Sigmoid colon (tissue), 7 donors: ENCODE data around the gene ASPRV1. TPM values are rescaled to one million over a fixed set of nuclear protein-coding genes. Genes with fewer than 3 reads are reported as not detected.
"Not testable (repeated sequence)": the region's sequence is repeated elsewhere in the genome, so short reads cannot be mapped to it uniquely, and the experiment has no call there.

Experiments
- DNase-seq: peaks from one replicate; pipeline ENCODE4 v3.0.0-alpha.2; 2019
- H3K27ac ChIP-seq, 4 donors: fragments of 200-600 bp; sonication (generic); one replicate each; pipeline ENCODE4 v1.5.1; 2016 to 2019; ENCODE audit warnings: mild to moderate bottlenecking in 1 of 4
- H3K27me3 ChIP-seq, 3 donors: fragments of 200-600 bp; sonication (generic); one replicate each; pipeline ENCODE4 v1.5.1; 2019; ENCODE audit warnings: mild to moderate bottlenecking in 1 of 3
- H3K36me3 ChIP-seq, 4 donors: fragments of 200-600 bp; sonication (generic); one replicate each; pipeline ENCODE4 v1.5.1; 2016 to 2019
- H3K4me1 ChIP-seq, 4 donors: fragments of 200-600 bp; sonication (generic); one replicate each; pipeline ENCODE4 v1.5.1; 2017 to 2019
- H3K4me3 ChIP-seq, 4 donors: fragments of 200-600 bp; sonication (generic); one replicate each; pipeline ENCODE4 v1.5.1; 2017 to 2019; ENCODE audit warnings: mild to moderate bottlenecking in 2 of 4, moderate library complexity in 1 of 4
- H3K9me3 ChIP-seq, 4 donors: fragments of 200-600 bp in 3 of 4; sonication (generic) in 3 of 4; one replicate each; pipeline versions ENCODE4 v1.5.1 to v1.6.1; 2013 to 2019
- EP300 ChIP-seq, 4 donors: sonication (generic); formaldehyde crosslinking; IDR thresholded peaks; one replicate each; pipeline ENCODE4 v1.6.1; 2017; ENCODE audit warnings: antibody characterized with exemption in 4 of 4
- POLR2A ChIP-seq, 2 donors: fragments of 450-650 bp; IDR thresholded peaks; one replicate each; pipeline ENCODE4 v1.6.1; 2016; ENCODE audit warnings: antibody characterized with exemption in 2 of 2, mild to moderate bottlenecking in 2 of 2, moderate library complexity in 2 of 2
- POLR2AphosphoS5 ChIP-seq, 4 donors: sonication (generic); formaldehyde crosslinking; IDR thresholded peaks; one replicate each; pipeline ENCODE4 v1.6.1; 2017; ENCODE audit warnings: antibody characterized with exemption in 4 of 4
- WGBS, 2 donors: extraction: QIAGEN DNeasy Blood & Tissue Kit; methylation state at CpG; one replicate each; pipeline ENCODE4 v1.1.7; 2013; 5-methylcytosine and 5-hydroxymethylcytosine counted together
- intact Hi-C: fragments of 100-400 bp; cut with DNase I; formaldehyde crosslinking; loops from one replicate; pipeline ENCODE4 v1.15.1; 2023
- polyA plus RNA-seq, 3 donors: library from polyadenylated mRNA; stranded (reverse); fragments of 200-250 nt; gene quantifications; one replicate each; pipeline ENCODE4 v1.2.3, GENCODE V29; 2013
- total RNA-seq, 4 donors: library from RNA; depleted of rRNA; stranded (reverse); fragments of >200 nt; gene quantifications; one replicate each; pipeline ENCODE4 v1.1.0, GENCODE V29; 2016
- TF ChIP-seq, protein P1 (sequence below), 4 experiments: fragments of 450-650 bp in 3 of 4; fragments of 200-600 bp in 1 of 4; IDR thresholded peaks; one replicate each; pipeline ENCODE4 v1.5.1; 2016 to 2019; ENCODE audit warnings: antibody characterized with exemption in 4 of 4, mild to moderate bottlenecking in 3 of 4, moderate library complexity in 2 of 4
- donor health status: healthy with polysubstance abuse.
- donor health status: Bipolar disorder and iron deficiency.
- donor health status: healthy.

Gene ASPRV1
- total and polyA plus RNA-seq, 7 donors: 1.1 to 1.4 (median 1.2) TPM

GRCh38 chr2:69955029-69955428 lies 6.4 kb downstream of the ASPRV1 start:
- WGBS, 2 donors: 84 to 90% methylated on average over 11 of the region's 11 CpGs
- no peak for TF ChIP-seq EP300 (IDR thresholded peaks at IDR 0.05)
- TF ChIP-seq, protein P1, sequence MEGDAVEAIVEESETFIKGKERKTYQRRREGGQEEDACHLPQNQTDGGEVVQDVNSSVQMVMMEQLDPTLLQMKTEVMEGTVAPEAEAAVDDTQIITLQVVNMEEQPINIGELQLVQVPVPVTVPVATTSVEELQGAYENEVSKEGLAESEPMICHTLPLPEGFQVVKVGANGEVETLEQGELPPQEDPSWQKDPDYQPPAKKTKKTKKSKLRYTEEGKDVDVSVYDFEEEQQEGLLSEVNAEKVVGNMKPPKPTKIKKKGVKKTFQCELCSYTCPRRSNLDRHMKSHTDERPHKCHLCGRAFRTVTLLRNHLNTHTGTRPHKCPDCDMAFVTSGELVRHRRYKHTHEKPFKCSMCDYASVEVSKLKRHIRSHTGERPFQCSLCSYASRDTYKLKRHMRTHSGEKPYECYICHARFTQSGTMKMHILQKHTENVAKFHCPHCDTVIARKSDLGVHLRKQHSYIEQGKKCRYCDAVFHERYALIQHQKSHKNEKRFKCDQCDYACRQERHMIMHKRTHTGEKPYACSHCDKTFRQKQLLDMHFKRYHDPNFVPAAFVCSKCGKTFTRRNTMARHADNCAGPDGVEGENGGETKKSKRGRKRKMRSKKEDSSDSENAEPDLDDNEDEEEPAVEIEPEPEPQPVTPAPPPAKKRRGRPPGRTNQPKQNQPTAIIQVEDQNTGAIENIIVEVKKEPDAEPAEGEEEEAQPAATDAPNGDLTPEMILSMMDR (IDR thresholded peaks at IDR 0.05): no peak
- TF ChIP-seq POLR2AphosphoS5 (IDR thresholded peaks at IDR 0.05): no peak
- TF ChIP-seq POLR2A (IDR thresholded peaks at IDR 0.05): no peak
- intact Hi-C loops: no loop called here

GRCh38 chr2:69954084-69954483 lies 7.3 kb downstream of the ASPRV1 start:
- Histone ChIP-seq H3K36me3 (no peaks in the 10 kb centered on the region), H3K9me3 (no peaks in the 10 kb centered on the region), H3K27me3 (peaks cover 0 to 6% (median 0%) of the 10 kb centered on the region in 3 donors), H3K27ac (no peak overlapping the region), H3K4me3 (no peak overlapping the region), H3K4me1 (no peaks in the 10 kb centered on the region)
- TF ChIP-seq, protein P1 (IDR thresholded peaks at IDR 0.05): no peak
- TF ChIP-seq POLR2A (IDR thresholded peaks at IDR 0.05) (no peak), EP300 (IDR thresholded peaks at IDR 0.05) (no peak), POLR2AphosphoS5 (IDR thresholded peaks at IDR 0.05) (no peak)
- WGBS, 2 donors: 95 to 97% methylated on average over 1 of the region's 1 CpG
- intact Hi-C loops: no loop called here
- no peak for DNase-seq

More at GRCh38 chr2:69955029-69955428, 6.4 kb downstream of the ASPRV1 start:
- Histone ChIP-seq H3K4me1 (no peaks in the 10 kb centered on the region), H3K4me3 (no peak overlapping the region), H3K27ac (no peak overlapping the region), H3K36me3 (no peaks in the 10 kb centered on the region), H3K9me3 (no peaks in the 10 kb centered on the region), H3K27me3 (no peaks in the 10 kb centered on the region)
- DNase-seq: no peak

DNA sequence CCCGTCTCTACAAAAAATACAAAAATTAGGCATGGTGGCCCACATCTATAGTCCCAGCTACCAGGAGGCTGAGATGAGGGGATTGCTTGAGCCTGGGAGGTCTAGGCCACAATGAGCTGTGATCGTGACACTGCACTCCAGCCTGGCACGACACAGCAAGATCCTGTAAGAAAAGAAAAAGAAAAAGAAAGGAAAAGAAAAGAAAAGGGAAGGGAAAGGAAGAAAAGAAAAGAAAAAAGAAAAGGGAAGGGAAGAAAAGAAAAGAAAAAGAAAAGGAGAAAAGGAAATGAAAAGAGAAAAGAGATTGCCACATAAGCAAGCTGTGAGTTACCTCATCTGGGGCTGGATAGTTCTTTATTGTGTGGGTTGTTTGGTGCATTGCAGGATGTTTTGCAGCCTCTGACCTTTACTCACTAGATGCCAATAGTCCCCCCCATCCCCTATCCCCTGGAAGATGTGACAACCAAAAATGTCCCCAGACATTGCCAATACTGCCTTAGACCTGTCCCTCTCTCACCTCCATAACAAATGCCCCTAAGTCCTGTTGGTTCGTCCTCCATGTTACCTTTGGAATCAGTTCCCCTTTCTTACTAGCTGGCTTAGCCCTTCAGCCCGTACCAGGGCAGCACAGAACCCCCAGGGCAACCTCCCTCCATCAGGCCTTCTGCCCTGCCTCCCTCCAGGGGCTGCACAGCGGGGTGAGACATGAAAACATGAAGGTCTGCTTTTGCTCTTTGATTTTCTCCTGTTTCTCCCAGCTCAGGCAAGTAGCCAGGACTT lies 8.9 kb downstream of the ASPRV1 start:
- DNase-seq: no peak
- 89% methylated on average over 6 of the region's 6 CpGs for WGBS, 2 donors
- no peaks in the 10 kb centered on the region for H3K36me3 ChIP-seq
- H3K27me3 ChIP-seq: peaks cover 0 to 17% (median 5%) of the 10 kb centered on the region in 3 donors
- no peaks in the 10 kb centered on the region for H3K9me3 ChIP-seq
- H3K4me3 ChIP-seq: no peak overlapping the region
- intact Hi-C loops: no loop called here
- TF ChIP-seq EP300 (IDR thresholded peaks at IDR 0.05) (no peak), POLR2A (IDR thresholded peaks at IDR 0.05) (no peak), POLR2AphosphoS5 (IDR thresholded peaks at IDR 0.05) (no peak)
- TF ChIP-seq, protein P1 (IDR thresholded peaks at IDR 0.05): no peak
- peaks cover 0 to 5% (median 2%) of the 10 kb centered on the region in 4 donors for H3K4me1 ChIP-seq
- H3K27ac ChIP-seq: no peak overlapping the region

DNA sequence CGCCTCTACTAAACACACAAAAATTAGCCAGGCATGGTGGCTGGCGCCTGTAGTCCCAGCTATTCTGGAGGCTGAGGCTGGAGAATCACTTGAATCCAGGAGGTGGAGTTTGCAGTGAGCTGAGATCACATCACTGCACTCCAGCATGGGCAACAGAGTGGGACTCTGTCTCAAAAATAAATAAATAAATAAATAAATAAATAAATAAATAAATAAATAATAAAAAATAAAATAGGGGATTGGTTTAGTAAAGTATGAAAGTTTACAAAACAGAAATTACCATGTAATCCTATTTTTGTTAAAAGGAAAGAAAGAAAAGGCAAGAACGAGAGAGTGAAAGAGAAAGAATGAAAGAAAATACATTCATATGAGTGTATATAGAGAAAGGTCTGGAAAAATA lies 10.8 kb downstream of the ASPRV1 start:
- peaks cover 0 to 17% (median 5%) of the 10 kb centered on the region in 3 donors for H3K27me3 ChIP-seq
- DNase-seq, H3K36me3 ChIP-seq, intact Hi-C loops, H3K4me1 ChIP-seq, H3K4me3 ChIP-seq, H3K9me3 ChIP-seq, H3K27ac ChIP-seq: not testable (repeated sequence)
- WGBS, 2 donors: 94 to 96% methylated on average over 3 of the region's 3 CpGs

DNA sequence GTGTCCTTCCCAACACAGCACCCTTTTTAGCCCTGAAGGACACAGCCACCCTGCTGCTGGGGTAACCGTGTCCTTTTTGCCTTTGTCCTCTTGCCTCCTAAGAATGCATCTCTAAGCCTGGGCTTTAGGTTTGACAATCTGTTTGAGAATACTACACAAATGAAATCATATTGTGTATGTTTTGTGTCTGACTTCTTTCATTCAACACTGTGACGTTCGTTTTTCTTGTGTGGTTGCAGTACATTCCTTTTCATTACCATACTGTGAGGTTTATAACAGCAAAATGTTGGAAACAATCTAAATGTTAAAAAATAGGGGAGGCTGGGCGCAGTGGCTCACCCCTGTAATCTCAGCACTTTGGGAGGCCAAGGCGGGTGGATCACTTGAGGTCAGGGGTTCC lies 11.2 kb downstream of the ASPRV1 start:
- H3K4me3 ChIP-seq: no peak overlapping the region
- TF ChIP-seq EP300 (IDR thresholded peaks at IDR 0.05) (no peak), POLR2AphosphoS5 (IDR thresholded peaks at IDR 0.05) (no peak), POLR2A (IDR thresholded peaks at IDR 0.05) (no peak)
- TF ChIP-seq, protein P1 (IDR thresholded peaks at IDR 0.05): no peak
- WGBS, 2 donors: 79 to 85% methylated on average over 5 of the region's 5 CpGs

More for the DNA sequence above, 11.2 kb downstream of the ASPRV1 start:
- Histone ChIP-seq H3K27ac (no peak overlapping the region), H3K36me3 (no peaks in the 10 kb centered on the region), H3K27me3 (peaks cover 0 to 17% (median 5%) of the 10 kb centered on the region in 3 donors), H3K4me1 (peaks cover 0 to 5% (median 2%) of the 10 kb centered on the region in 4 donors), H3K9me3 (no peaks in the 10 kb centered on the region)
- DNase-seq: no peak
- intact Hi-C loops: no loop called here
